ENCODE results near the gene COX6A2.

DNA sequence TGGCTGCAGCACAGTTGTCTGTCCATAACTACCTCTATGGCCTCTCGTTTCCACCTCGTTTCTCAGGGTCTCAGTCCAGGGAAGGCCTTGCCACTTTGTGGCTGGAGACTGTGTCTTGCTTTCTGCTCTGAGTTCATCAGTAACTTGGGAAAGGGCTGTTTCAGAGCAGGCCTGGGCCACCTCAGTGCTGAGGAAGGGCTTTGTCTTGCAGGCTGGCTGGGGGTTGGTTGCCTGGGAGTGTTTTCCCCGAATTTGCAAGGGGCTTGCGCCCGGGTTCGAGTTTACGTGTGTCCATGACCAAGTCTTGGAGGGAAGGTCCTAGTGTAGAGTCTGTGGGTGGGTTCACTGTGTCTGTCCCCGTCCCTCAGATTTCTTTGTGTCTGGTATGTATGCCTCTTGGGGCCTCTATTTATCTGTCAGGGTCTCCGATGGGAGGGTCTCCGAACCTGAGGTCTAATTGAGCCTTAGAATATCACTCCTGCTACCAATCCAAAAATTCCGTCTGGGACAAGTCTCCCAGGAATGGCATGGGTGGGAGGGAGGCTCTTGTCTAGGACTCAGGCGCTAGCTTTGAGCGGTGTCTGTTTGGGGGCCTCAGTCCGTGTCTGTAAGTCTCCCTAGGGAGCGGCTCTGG, 43.2 kb upstream of the COX6A2 start:
- TF ChIP-seq EGR1 (IDR thresholded peaks at IDR 0.05; ENCODE audit: low read depth in 2 of 2) (no peak), TAF1 (conservative IDR thresholded peaks at IDR 0.05) (no peak), HNF4G (IDR thresholded peaks at IDR 0.05) (no peak), FOXA1 (IDR thresholded peaks at IDR 0.05) (no peak), RAD21 (IDR thresholded peaks at IDR 0.05) (no peak), SP1 (IDR thresholded peaks at IDR 0.05) (no peak), YY1 (IDR thresholded peaks at IDR 0.05) (no peak), GABPA (IDR thresholded peaks at IDR 0.05 in 1 of 2, conservative IDR thresholded peaks at IDR 0.05 in 1 of 2) (no peak), RXRA (IDR thresholded peaks at IDR 0.05) (no peak)
- TF ChIP-seq, protein P1, sequence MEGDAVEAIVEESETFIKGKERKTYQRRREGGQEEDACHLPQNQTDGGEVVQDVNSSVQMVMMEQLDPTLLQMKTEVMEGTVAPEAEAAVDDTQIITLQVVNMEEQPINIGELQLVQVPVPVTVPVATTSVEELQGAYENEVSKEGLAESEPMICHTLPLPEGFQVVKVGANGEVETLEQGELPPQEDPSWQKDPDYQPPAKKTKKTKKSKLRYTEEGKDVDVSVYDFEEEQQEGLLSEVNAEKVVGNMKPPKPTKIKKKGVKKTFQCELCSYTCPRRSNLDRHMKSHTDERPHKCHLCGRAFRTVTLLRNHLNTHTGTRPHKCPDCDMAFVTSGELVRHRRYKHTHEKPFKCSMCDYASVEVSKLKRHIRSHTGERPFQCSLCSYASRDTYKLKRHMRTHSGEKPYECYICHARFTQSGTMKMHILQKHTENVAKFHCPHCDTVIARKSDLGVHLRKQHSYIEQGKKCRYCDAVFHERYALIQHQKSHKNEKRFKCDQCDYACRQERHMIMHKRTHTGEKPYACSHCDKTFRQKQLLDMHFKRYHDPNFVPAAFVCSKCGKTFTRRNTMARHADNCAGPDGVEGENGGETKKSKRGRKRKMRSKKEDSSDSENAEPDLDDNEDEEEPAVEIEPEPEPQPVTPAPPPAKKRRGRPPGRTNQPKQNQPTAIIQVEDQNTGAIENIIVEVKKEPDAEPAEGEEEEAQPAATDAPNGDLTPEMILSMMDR (IDR thresholded peaks at IDR 0.05; ENCODE audit: low read depth, low read length, missing input control) = no peak
- TF ChIP-seq, protein P2, sequence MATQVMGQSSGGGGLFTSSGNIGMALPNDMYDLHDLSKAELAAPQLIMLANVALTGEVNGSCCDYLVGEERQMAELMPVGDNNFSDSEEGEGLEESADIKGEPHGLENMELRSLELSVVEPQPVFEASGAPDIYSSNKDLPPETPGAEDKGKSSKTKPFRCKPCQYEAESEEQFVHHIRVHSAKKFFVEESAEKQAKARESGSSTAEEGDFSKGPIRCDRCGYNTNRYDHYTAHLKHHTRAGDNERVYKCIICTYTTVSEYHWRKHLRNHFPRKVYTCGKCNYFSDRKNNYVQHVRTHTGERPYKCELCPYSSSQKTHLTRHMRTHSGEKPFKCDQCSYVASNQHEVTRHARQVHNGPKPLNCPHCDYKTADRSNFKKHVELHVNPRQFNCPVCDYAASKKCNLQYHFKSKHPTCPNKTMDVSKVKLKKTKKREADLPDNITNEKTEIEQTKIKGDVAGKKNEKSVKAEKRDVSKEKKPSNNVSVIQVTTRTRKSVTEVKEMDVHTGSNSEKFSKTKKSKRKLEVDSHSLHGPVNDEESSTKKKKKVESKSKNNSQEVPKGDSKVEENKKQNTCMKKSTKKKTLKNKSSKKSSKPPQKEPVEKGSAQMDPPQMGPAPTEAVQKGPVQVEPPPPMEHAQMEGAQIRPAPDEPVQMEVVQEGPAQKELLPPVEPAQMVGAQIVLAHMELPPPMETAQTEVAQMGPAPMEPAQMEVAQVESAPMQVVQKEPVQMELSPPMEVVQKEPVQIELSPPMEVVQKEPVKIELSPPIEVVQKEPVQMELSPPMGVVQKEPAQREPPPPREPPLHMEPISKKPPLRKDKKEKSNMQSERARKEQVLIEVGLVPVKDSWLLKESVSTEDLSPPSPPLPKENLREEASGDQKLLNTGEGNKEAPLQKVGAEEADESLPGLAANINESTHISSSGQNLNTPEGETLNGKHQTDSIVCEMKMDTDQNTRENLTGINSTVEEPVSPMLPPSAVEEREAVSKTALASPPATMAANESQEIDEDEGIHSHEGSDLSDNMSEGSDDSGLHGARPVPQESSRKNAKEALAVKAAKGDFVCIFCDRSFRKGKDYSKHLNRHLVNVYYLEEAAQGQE (IDR thresholded peaks at IDR 0.05) = no peak
- TF ChIP-seq, protein P3, sequence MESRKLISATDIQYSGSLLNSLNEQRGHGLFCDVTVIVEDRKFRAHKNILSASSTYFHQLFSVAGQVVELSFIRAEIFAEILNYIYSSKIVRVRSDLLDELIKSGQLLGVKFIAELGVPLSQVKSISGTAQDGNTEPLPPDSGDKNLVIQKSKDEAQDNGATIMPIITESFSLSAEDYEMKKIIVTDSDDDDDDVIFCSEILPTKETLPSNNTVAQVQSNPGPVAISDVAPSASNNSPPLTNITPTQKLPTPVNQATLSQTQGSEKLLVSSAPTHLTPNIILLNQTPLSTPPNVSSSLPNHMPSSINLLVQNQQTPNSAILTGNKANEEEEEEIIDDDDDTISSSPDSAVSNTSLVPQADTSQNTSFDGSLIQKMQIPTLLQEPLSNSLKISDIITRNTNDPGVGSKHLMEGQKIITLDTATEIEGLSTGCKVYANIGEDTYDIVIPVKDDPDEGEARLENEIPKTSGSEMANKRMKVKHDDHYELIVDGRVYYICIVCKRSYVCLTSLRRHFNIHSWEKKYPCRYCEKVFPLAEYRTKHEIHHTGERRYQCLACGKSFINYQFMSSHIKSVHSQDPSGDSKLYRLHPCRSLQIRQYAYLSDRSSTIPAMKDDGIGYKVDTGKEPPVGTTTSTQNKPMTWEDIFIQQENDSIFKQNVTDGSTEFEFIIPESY (IDR thresholded peaks at IDR 0.05) = no peak
- TF ChIP-seq, protein P4, sequence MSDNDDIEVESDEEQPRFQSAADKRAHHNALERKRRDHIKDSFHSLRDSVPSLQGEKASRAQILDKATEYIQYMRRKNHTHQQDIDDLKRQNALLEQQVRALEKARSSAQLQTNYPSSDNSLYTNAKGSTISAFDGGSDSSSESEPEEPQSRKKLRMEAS (IDR thresholded peaks at IDR 0.05) = no peak

Measured in liver (tissue), 3 donors.